SK-N-MC (cell line): Measurements from ENCODE around the gene TPP1.

ENCODE experiments used
- DNase-seq: peaks from one replicate; pipeline ENCODE4 v3.0.0-alpha.2; 2011; ENCODE audit warnings: low read depth, low spot score
- H3K27ac ChIP-seq: fragments of 200-600 bp; sonication (generic); 2 replicates; pipeline ENCODE4 v1.5.1; 2016; ENCODE audit warnings: mixed run types
- H3K36me3 ChIP-seq: fragments of 200-600 bp; sonication (generic); 2 replicates; pipeline ENCODE4 v1.6.1; 2017; ENCODE audit warnings: antibody characterized with exemption, low read length, mixed read lengths; ENCODE audit not compliant: insufficient read depth
- H3K4me3 ChIP-seq: fragments of 200-600 bp; sonication (generic); 2 replicates; pipeline ENCODE4 v1.5.1; 2016
- H3K9ac ChIP-seq: fragments of 200-600 bp; sonication (generic); 2 replicates; pipeline ENCODE4 v1.8.0; 2017; ENCODE audit warnings: mixed run types, mixed read lengths; ENCODE audit not compliant: insufficient read length
- H3K9me3 ChIP-seq: fragments of 200-600 bp; sonication (generic); 2 replicates; pipeline ENCODE4 v1.6.1; 2017; ENCODE audit warnings: low read depth, mild to moderate bottlenecking, antibody characterized with exemption, low read length, moderate library complexity, mixed read lengths
- EZH2 ChIP-seq: fragments of 200-600 bp; sonication (generic); IDR thresholded peaks from one replicate; pipeline ENCODE4 v1.6.1; 2017; ENCODE audit warnings: antibody characterized with exemption
- FOXP2 ChIP-seq: optimal IDR thresholded peaks from 2 replicates; pipeline ENCODE3; 2011; ENCODE audit warnings: mild to moderate bottlenecking, moderate library complexity; ENCODE audit not compliant: insufficient read depth; ENCODE audit errors: extremely low read length, control extremely low read depth
- POLR2AphosphoS5 ChIP-seq: IDR thresholded peaks from 2 replicates; pipeline ENCODE4 v1.6.1; 2012; ENCODE audit warnings: mild to moderate bottlenecking, low read depth, low read length, borderline replicate concordance

The TPP1 gene

GRCh38 chr11:6626971-6627761 is 7.9 kb upstream of the TPP1 start:
- DNase-seq = no peak
- H3K9ac ChIP-seq = no peak overlapping the region
- TF ChIP-seq POLR2AphosphoS5 (no peak), EZH2 (no peak), FOXP2 (no peak)
- H3K9me3 ChIP-seq = no peaks in the 10 kb centered on the region
- no peak overlapping the region for H3K4me3 ChIP-seq
- H3K27ac ChIP-seq = no peak overlapping the region
- peaks cover 80% of the 10 kb centered on the region for H3K36me3 ChIP-seq

DNA sequence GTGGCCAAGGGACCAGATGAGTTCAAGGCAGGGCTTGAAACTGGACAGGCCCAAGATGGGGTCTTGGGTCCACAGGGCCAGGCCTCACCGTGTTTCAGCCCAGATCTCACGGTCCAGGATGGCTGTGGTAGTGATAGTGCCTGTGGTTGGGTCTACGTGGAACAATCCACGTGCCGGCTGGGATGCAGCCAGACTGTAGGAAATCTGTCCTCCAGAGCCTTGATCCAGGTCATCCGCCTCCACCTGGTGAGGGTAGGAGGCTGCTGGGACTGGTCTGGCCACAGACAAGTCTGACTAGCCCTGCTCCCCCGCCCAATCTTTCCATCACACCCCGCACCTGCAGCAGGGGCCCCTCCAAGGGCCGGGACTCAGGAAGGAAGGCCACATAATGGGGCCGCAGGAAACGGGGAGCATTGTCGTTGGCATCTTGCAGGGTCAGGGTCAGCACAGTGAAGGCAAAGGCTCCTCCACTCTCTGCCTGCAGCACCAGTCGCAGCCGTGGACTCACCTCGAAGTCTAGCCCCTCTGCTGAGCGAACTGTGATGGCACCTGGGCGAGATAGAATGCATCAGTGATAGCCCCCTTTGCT is 6.7 kb upstream of the TPP1 start:
- H3K4me3 ChIP-seq = no peak overlapping the region
- H3K9me3 ChIP-seq = no peaks in the 10 kb centered on the region
- H3K27ac ChIP-seq = no peak overlapping the region
- no peak for DNase-seq
- TF ChIP-seq POLR2AphosphoS5 = no peak
- TF ChIP-seq EZH2 = no peak
- TF ChIP-seq FOXP2 = no peak
- H3K9ac ChIP-seq = no peak overlapping the region
- H3K36me3 ChIP-seq = peaks cover 67% of the 10 kb centered on the region

DNA sequence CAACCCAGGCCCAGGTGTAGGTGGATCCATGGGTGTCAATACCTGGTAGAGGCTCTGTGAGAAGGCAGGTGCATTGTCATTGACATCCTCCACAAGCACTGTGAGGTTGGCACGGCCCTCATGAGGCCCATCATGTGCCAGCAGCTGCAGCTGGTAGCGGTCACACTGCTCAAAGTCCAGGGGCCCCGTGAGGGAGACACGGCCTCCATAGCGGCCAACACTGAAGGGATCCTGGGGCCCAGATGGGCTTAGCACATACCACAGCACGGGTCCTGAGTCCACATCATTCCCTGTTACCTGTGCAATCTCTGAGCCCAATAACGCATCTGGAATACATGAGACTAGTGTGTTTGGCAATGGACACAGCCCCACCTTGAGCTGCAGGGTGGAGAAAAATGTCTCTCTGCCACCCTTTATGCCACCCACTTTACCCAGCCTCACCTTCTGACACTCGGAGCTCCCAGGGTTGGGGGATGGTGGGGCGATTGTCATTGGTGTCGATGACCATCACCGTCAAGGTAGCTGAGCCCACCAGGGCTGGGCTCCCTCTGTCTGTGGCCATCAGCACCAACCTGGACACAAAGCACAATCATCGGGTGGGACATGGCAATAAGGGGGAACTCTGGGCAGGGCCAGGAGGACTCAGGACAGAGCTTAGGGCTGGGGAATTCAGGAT is 6.1 kb upstream of the TPP1 start:
- H3K4me3 ChIP-seq = no peak overlapping the region
- DNase-seq = no peak
- no peak overlapping the region for H3K9ac ChIP-seq
- peaks cover 62% of the 10 kb centered on the region for H3K36me3 ChIP-seq
- H3K27ac ChIP-seq = no peak overlapping the region
- TF ChIP-seq EZH2 (no peak), FOXP2 (no peak), POLR2AphosphoS5 (no peak)
- no peaks in the 10 kb centered on the region for H3K9me3 ChIP-seq

DNA sequence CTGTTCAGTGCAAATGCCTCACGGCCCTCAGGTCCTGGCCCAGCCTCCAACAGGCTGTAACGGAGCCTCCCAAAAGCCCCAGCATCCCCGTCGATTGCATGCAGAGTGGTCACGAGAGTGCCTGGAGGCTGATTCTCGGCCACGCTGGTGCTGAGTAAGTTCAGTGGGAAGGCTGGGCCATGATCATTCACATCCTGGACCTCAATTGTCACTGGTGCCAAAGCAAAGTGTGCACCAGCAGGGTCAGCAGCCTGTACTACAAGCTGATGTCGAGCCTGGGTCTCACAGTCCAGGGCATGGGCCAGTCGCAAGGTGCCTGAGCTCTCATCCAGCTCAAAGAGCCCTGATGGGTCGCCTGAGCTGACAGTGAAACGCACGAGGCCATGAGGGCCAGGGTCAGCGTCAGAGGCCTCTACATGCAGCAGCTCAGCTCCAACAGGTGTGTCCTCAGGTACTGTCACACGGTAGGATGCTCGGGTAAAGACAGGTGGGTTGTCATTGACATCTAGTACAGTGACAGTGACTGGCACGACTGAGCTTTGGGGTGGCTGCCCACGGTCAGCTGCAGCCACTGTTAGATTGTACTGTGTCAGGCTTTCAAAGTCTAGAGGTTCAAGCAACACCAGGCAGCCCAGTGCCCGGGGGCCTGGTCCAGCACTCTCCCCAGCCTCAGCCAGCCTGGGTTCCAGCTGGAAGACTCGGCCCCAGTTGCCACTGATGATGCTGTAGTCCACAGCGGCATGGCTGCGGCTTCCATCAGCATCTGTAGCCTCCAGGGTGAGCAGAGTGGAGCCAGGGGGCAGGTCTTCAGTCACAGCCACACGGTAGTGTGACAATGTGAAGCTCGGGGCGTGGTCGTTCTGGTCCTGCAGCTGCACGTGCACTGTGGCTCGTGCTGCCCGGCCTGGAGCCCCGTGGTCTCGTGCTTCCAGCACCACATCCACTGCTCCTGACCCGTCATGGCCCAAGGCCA is 4.5 kb upstream of the TPP1 start:
- Histone ChIP-seq H3K36me3 (peaks cover 50% of the 10 kb centered on the region), H3K27ac (no peak overlapping the region), H3K4me3 (no peak overlapping the region), H3K9me3 (no peaks in the 10 kb centered on the region), H3K9ac (no peak overlapping the region)
- DNase-seq = no peak
- TF ChIP-seq EZH2 (no peak), POLR2AphosphoS5 (no peak), FOXP2 (no peak)

DNA sequence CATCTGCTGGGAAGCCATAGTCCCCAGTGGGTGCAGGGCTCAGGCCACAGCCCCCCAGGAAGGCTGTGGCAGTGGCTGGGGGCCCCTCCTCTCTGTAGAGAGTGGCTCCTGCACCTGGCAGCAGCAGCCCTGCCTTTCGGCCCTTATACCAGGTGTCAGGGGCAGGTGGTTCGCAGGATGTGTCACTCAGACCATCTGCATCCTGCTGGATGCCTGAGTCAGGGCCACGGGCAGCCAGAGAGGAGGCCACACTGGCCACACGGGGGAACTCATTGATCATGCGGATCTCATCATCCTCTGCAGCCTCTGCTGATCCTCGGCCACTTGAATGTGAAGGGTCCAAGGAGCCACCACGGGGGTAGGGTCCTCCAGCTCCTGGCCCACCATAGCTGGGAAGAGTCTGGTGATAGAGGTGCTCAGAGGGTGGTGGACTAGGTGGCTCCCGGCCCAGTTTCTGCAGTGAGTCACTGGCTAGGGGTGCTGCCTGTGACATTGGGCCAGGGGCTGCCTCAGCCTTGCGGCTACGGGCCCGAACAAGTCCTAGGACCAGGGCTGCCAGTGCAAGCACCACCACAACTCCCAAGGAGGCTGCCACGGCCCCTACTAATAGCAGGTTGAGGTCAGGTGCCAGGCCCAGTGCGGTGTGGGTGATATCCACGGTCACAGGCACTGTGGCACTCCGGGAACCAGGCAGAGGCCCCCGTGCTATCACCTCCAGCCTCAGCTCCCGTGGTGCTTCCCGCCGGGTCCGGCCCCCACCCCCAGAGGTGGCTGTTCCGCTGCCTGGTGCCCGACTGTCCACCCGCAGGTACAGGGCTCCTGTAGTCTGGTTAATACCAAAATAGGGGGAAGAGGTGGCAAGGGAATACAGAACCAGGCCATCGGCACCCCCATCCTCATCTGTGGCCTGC is 3.3 kb upstream of the TPP1 start:
- Histone ChIP-seq H3K27ac (no peak overlapping the region), H3K4me3 (no peak overlapping the region)
- DNase-seq = no peak

GRCh38 chr11:6621711-6622211 is 2.5 kb upstream of the TPP1 start:
- TF ChIP-seq EZH2 (no peak), FOXP2 (no peak), POLR2AphosphoS5 (no peak)
- no peak overlapping the region for H3K27ac ChIP-seq
- no peak for DNase-seq
- no peaks in the 10 kb centered on the region for H3K9me3 ChIP-seq
- no peak overlapping the region for H3K9ac ChIP-seq
- H3K4me3 ChIP-seq = no peak overlapping the region
- H3K36me3 ChIP-seq = peaks cover 31% of the 10 kb centered on the region; the same call in 1 of the 2 replicates

More for the DNA sequence above, 3.3 kb upstream of the TPP1 start:
- Histone ChIP-seq H3K9ac (no peak overlapping the region), H3K9me3 (no peaks in the 10 kb centered on the region), H3K36me3 (peaks cover 38% of the 10 kb centered on the region)
- no peak for TF ChIP-seq FOXP2
- no peak for TF ChIP-seq POLR2AphosphoS5
- no peak for TF ChIP-seq EZH2

DNA sequence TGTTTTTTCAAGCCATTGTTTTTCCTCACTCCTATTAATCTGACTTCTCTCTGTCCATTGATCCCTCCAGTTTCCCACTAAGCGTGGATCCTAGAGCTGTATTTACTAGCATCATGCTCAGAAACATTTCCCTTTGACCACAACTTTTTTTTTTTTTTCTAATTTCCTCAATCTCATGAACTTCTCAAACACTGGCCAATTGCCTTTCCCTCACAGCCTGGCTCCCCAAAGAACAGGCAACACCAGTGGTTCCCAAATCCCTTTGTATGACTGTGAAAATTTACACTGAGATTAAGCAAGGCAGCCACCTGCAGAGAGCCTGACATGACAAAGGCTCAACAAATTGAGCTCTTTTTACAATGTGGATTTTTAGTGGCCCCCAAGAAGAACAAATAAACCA is 1.4 kb upstream of the TPP1 start:
- Histone ChIP-seq H3K36me3 (peaks cover 19% of the 10 kb centered on the region; the same call in 1 of the 2 replicates), H3K27ac (peak overlapping the region; percentile 70; the same call in 1 of the 2 replicates), H3K4me3 (no peak overlapping the region), H3K9ac (no peak overlapping the region), H3K9me3 (no peaks in the 10 kb centered on the region)
- DNase-seq = no peak
- no peak for TF ChIP-seq POLR2AphosphoS5
- TF ChIP-seq EZH2 = no peak
- TF ChIP-seq FOXP2 = no peak
